B cell (primary cell): ENCODE data around the gene PTPRN2. TPM values are rescaled to one million over a fixed set of nuclear protein-coding genes. Genes with fewer than 3 reads are reported as not detected.

Experiments used
- ATAC-seq: fragments of 200-7000 bp; cut with Tn5 transposase; one replicate; pipeline ENCODE4 v1.10.0; 2021; ENCODE audit warnings: low read depth, mild to moderate bottlenecking, moderate number of reproducible peaks, moderate library complexity
- CTCF ChIA-PET: fragments of 350-600 bp; sonication (Branson Sonifier 250); formaldehyde crosslinking; loops from one replicate; lab custom pipeline; 2021; ENCODE audit warnings: antibody characterized with exemption, inconsistent platforms; lab: Charles Lee
- POLR2A ChIA-PET: fragments of 350-600 bp; sonication (Branson Sonifier 250); formaldehyde crosslinking; loops from one replicate; lab custom pipeline; 2021; ENCODE audit warnings: antibody characterized with exemption; lab: Charles Lee
- DNase-seq: peaks from one replicate; pipeline ENCODE4 v3.0.0; 2013
- H2AFZ ChIP-seq: 2 replicates; pipeline ENCODE4 v1.6.1; 2012; ENCODE audit warnings: mild to moderate bottlenecking, low read depth, low read length; ENCODE audit not compliant: insufficient read depth, poor library complexity, severe bottlenecking
- H3K27ac ChIP-seq, 2 donors: 1 replicate in 1 of 2; 2 replicates in 1 of 2; pipeline ENCODE4 v1.5.1; 2012 to 2013; ENCODE audit warnings: low read length in 2 of 2, mild to moderate bottlenecking in 2 of 2, moderate library complexity in 1 of 2
- H3K27me3 ChIP-seq, 4 experiments: fragments of 200-600 bp in 1 of 4; sonication (generic) in 1 of 4; replicated peaks in 1 of 4; 1 replicate in 2 of 4; 2 replicates in 2 of 4; pipeline versions ENCODE4 v1.6.1 to v1.7.0; 2013 to 2016; ENCODE audit warnings: low read length in 3 of 4, mild to moderate bottlenecking in 2 of 4, mixed read lengths in 1 of 4, moderate library complexity in 1 of 4; ENCODE audit not compliant: insufficient read depth in 4 of 4, control insufficient read depth in 3 of 4; ENCODE audit errors: control extremely low read depth in 1 of 4
- H3K36me3 ChIP-seq, 2 experiments: replicated peaks in 1 of 2; 1 replicate in 1 of 2; 2 replicates in 1 of 2; pipeline versions ENCODE4 v1.6.1 to v1.7.1; 2013; ENCODE audit warnings: low read length in 1 of 2; ENCODE audit not compliant: insufficient read depth in 2 of 2, control insufficient read depth in 1 of 2; ENCODE audit errors: control extremely low read depth in 1 of 2, extremely low read depth in 1 of 2
- H3K4me1 ChIP-seq, 2 donors: fragments of 200-600 bp in 1 of 2; sonication (generic) in 1 of 2; 1 replicate in 1 of 2; 2 replicates in 1 of 2; pipeline versions ENCODE4 v1.5.1 to v1.6.1; 2013 to 2017; ENCODE audit warnings: low read length in 2 of 2; ENCODE audit not compliant: control insufficient read depth in 2 of 2, insufficient read depth in 2 of 2
- H3K4me2 ChIP-seq: replicated peaks from 2 replicates; pipeline ENCODE3; 2012; ENCODE audit warnings: mild to moderate bottlenecking, low read depth, low read length; ENCODE audit not compliant: poor library complexity, severe bottlenecking
- H3K4me3 ChIP-seq, 5 experiments: fragments of 200-600 bp in 1 of 5; sonication (generic) in 1 of 5; 1 replicate in 3 of 5; 2 replicates in 2 of 5; pipeline versions ENCODE4 v1.5.1 to v1.7.0; 2011 to 2016; ENCODE audit warnings: low read length in 4 of 5, mild to moderate bottlenecking in 4 of 5, low read depth in 2 of 5, control low read depth in 1 of 5, moderate library complexity in 1 of 5; ENCODE audit not compliant: insufficient read depth in 1 of 5; ENCODE audit errors: control extremely low read depth in 1 of 5, extremely low read depth in 1 of 5
- H3K79me2 ChIP-seq: fragments of 200-600 bp; sonication (generic); one replicate; pipeline ENCODE4 v1.6.0; 2016; ENCODE audit warnings: low read length; ENCODE audit not compliant: control insufficient read depth, insufficient read depth
- H3K9ac ChIP-seq: fragments of 200-600 bp; sonication (generic); 2 replicates; pipeline ENCODE4 v1.6.1; 2017; ENCODE audit warnings: mild to moderate bottlenecking, low read length, moderate library complexity
- H3K9me3 ChIP-seq, 3 donors: one replicate each; pipeline versions ENCODE4 v1.6.1 to v1.7.1; 2013; ENCODE audit warnings: low read length in 2 of 3; ENCODE audit not compliant: control insufficient read depth in 2 of 3, insufficient read depth in 1 of 3; ENCODE audit errors: control extremely low read depth in 1 of 3
- H4K20me1 ChIP-seq: 2 replicates; pipeline ENCODE4 v1.6.0; 2012; ENCODE audit warnings: mild to moderate bottlenecking, low read length; ENCODE audit not compliant: insufficient read depth, control insufficient read depth, poor library complexity, severe bottlenecking
- H3K27ac Mint-ChIP-seq: one replicate; pipeline ENCODE4 v1.8.0; 2021; ENCODE audit warnings: mixed read lengths
- H3K27me3 Mint-ChIP-seq: one replicate; pipeline ENCODE4 v1.8.0; 2021; ENCODE audit warnings: mixed read lengths
- H3K4me1 Mint-ChIP-seq: one replicate; pipeline ENCODE4 v1.8.0; 2021; ENCODE audit warnings: mixed read lengths
- H3K4me3 Mint-ChIP-seq: one replicate; pipeline ENCODE4 v1.8.0; 2021; ENCODE audit warnings: mixed read lengths
- H3K9me3 Mint-ChIP-seq: one replicate; pipeline ENCODE4 v1.8.0; 2022; ENCODE audit warnings: mixed read lengths; ENCODE audit not compliant: insufficient read depth
- EZH2 ChIP-seq: IDR thresholded peaks from 2 replicates; pipeline ENCODE4 v1.6.1; 2012; ENCODE audit warnings: borderline replicate concordance, low read depth, mild to moderate bottlenecking, moderate library complexity, low read length; ENCODE audit not compliant: insufficient read depth, poor library complexity, severe bottlenecking
- WGBS: methylation state at CpG from one replicate; pipeline ENCODE4 v1.1.5; 2013; ENCODE audit warnings: missing lambda C conversion rate; ENCODE audit not compliant: insufficient coverage; 5-methylcytosine and 5-hydroxymethylcytosine counted together
- intact Hi-C: fragments of 100-400 bp; cut with micrococcal nuclease; formaldehyde crosslinking; loops from one replicate; pipeline ENCODE4 v1.10.0; 2022
- polyA plus RNA-seq: library from polyadenylated mRNA; depleted of rRNA; stranded (reverse); fragments of >200 nt; gene quantifications from 2 replicates; pipeline ENCODE4 v1.2.3, GENCODE V29; 2012
- total RNA-seq, 2 donors: library from RNA; stranded (reverse); fragments of 120-200 nt in 1 of 2; gene quantifications; 1 replicate in 1 of 2; 2 replicates in 1 of 2; pipeline versions ENCODE4 v1.2.3 to v1.2.4, GENCODE V29; 2013 to 2022
- TF ChIP-seq, protein P1 (sequence below): fragments of 200-600 bp; IDR thresholded peaks from one replicate; pipeline ENCODE4 v1.8.0; 2022; ENCODE audit warnings: antibody characterized with exemption, mild to moderate bottlenecking

Gene PTPRN2
- total and polyA plus RNA-seq, 2 donors (not counting 1 experiment from before 2014, with no cell fraction given) = 2.0 to 5.0 TPM

DNA sequence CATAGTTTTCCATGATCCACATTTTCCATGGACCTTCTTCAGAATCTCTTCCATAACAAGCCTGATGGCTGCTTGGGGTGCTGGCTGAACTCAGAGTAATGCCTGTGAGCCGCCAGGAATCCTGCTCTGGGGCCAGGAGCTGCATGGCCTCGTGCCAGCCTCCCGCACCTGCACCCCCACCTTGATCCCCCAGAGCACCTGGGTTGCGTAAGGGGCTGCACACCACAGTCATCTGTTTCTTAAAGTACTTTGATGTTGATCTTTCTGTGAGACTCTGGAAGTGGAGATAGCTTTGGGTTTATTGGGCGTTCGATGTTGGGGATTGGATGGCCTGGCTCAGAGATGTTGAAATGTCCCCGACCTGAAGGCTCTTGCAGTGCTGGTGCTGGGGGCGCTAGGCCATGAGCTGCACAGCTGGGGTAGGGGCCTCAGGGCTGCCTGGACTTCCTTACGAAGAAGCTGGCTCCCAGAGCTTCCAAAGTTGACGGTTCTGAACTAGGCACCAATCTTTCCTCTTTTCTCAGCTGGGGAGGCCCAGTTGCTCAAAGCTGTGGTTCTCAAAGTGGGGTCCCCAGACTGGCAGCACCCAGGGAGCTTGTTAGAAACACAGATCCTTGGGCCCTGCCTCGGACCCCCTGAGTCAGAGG is 716.9 kb downstream of the PTPRN2 start:
- Histone ChIP-seq H3K79me2 (no peaks in the 10 kb centered on the region), H3K27ac (no peak overlapping the region), H4K20me1 (no peaks in the 10 kb centered on the region), H3K4me2 (no peak overlapping the region), H2AFZ (no peak overlapping the region), H3K36me3 (no peaks in the 10 kb centered on the region), H3K4me3 (no peak overlapping the region), H3K4me1 (peaks cover 0 to 7% of the 10 kb centered on the region in 2 donors), H3K9me3 (peaks cover 0 to 41% (median 0%) of the 10 kb centered on the region in 3 donors), H3K9ac (no peak overlapping the region), H3K27me3 (no peaks in the 10 kb centered on the region)
- TF ChIP-seq, protein P1, sequence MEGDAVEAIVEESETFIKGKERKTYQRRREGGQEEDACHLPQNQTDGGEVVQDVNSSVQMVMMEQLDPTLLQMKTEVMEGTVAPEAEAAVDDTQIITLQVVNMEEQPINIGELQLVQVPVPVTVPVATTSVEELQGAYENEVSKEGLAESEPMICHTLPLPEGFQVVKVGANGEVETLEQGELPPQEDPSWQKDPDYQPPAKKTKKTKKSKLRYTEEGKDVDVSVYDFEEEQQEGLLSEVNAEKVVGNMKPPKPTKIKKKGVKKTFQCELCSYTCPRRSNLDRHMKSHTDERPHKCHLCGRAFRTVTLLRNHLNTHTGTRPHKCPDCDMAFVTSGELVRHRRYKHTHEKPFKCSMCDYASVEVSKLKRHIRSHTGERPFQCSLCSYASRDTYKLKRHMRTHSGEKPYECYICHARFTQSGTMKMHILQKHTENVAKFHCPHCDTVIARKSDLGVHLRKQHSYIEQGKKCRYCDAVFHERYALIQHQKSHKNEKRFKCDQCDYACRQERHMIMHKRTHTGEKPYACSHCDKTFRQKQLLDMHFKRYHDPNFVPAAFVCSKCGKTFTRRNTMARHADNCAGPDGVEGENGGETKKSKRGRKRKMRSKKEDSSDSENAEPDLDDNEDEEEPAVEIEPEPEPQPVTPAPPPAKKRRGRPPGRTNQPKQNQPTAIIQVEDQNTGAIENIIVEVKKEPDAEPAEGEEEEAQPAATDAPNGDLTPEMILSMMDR = no peak
- no peak for TF ChIP-seq EZH2
- 92% methylated on average over 10 of the region's 11 CpGs for WGBS
- intact Hi-C loops = no loop called here
- POLR2A ChIA-PET = no interaction called here
- H3K27ac Mint-ChIP-seq = no peak overlapping the region
- H3K4me1 Mint-ChIP-seq = peaks cover 4% of the 10 kb centered on the region
- H3K9me3 Mint-ChIP-seq = no peaks in the 10 kb centered on the region
- ATAC-seq = no peak
- CTCF ChIA-PET = no interaction called here
- H3K4me3 Mint-ChIP-seq = no peak overlapping the region
- H3K27me3 Mint-ChIP-seq = no peaks in the 10 kb centered on the region
- DNase-seq = no peak

DNA sequence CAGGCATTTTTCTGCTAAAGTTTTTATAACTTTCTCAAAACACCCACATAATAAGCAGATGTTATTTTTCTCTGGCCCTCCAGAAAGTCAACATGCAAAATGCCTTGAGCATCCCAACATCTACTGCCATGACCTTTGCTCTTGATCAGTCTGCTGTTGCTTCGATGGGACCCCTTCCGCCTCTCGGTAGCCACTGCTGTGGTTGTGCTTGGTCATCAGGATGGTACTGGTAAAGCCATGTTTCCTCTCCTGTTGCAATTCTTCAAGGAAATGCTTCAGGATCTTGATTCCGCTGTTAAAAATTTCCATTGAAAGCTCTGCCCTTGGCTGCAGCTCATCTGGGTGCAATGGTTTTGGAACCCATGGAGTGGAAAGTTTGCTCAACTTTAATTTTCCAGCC is 717.8 kb downstream of the PTPRN2 start:
- intact Hi-C loops = no loop called here
- H3K9me3 Mint-ChIP-seq = no peaks in the 10 kb centered on the region
- TF ChIP-seq, protein P1 = no peak
- no peak for TF ChIP-seq EZH2
- 100% methylated on average over 3 of the region's 4 CpGs for WGBS
- no peaks in the 10 kb centered on the region for H3K27me3 Mint-ChIP-seq
- no peak overlapping the region for H3K4me2 ChIP-seq
- peaks cover 0 to 46% (median 0%) of the 10 kb centered on the region in 3 donors for H3K9me3 ChIP-seq
- no peaks in the 10 kb centered on the region for H4K20me1 ChIP-seq
- H3K79me2 ChIP-seq = no peaks in the 10 kb centered on the region
- H3K27me3 ChIP-seq = no peaks in the 10 kb centered on the region
- no peak overlapping the region for H3K4me3 Mint-ChIP-seq
- H2AFZ ChIP-seq = no peak overlapping the region
- H3K9ac ChIP-seq = no peak overlapping the region
- no peak overlapping the region for H3K4me3 ChIP-seq
- H3K36me3 ChIP-seq = no peaks in the 10 kb centered on the region
- POLR2A ChIA-PET = no interaction called here
- CTCF ChIA-PET = no interaction called here
- no peak for DNase-seq
- H3K4me1 Mint-ChIP-seq = peaks cover 3% of the 10 kb centered on the region
- no peaks in the 10 kb centered on the region for H3K4me1 ChIP-seq
- no peak overlapping the region for H3K27ac ChIP-seq
- no peak for ATAC-seq
- H3K27ac Mint-ChIP-seq = no peak overlapping the region
